ENCODE measurements around the gene C3orf52. TPM values are rescaled to one million over a fixed set of nuclear protein-coding genes. Genes with fewer than 3 reads are reported as not detected.

C3orf52 gene
- total and polyA plus RNA-seq, 2 experiments from 2014 or later, result 8.1 to 16.6 TPM

GRCh38 chr3:112132554-112132953 lies 46.4 kb downstream of the C3orf52 start:
- Mint-ChIP-seq H3K36me3 (ENCODE audit: low read depth) (no peaks in the 10 kb centered on the region), H3K4me3 (no peak overlapping the region), H3K27me3 (ENCODE audit: insufficient read depth, low read depth, poor library complexity) (no peaks in the 10 kb centered on the region), H3K9me3 (no peaks in the 10 kb centered on the region), H3K27ac (no peak overlapping the region), H3K4me1 (peaks cover 43% of the 10 kb centered on the region)
- DNase-seq (ENCODE audit: low spot score) (no peak), ATAC-seq (no peak)
- peaks cover 25% of the 10 kb centered on the region for H3K4me1 ChIP-seq (ENCODE audit: insufficient read depth)
- H4K20me1 ChIP-seq (replicated peaks; ENCODE audit: insufficient read depth), result no peaks in the 10 kb centered on the region
- no peak overlapping the region for H3K4me2 ChIP-seq
- H3K9me2 ChIP-seq (ENCODE audit: insufficient read depth), result no peaks in the 10 kb centered on the region
- no peak overlapping the region for H3K27ac ChIP-seq (ENCODE audit: low read depth)
- H3K36me3 ChIP-seq (ENCODE audit: insufficient read depth), result no peaks in the 10 kb centered on the region
- TF ChIP-seq CTCF (conservative IDR thresholded peaks at IDR 0.05; ENCODE audit: low read depth in 2 of 2), result no peak
- no peaks in the 10 kb centered on the region for H3K27me3 ChIP-seq (ENCODE audit: insufficient read depth)
- no peaks in the 10 kb centered on the region for H3K79me2 ChIP-seq (replicated peaks; ENCODE audit: insufficient read depth)
- H3K4me3 ChIP-seq, result no peak overlapping the region
- H3F3A ChIP-seq (replicated peaks; ENCODE audit: low read depth), result no peaks in the 10 kb centered on the region
- H2AFZ ChIP-seq, result no peak overlapping the region

GRCh38 chr3:112132975-112133448 lies 46.8 kb downstream of the C3orf52 start, which contains the start of gene GCSAM:
Gene GCSAM (minus strand): TSS chr3:112133248. CDS start chr3:112133120, 128 bp downstream.
- Histone ChIP-seq H4K20me1 (replicated peaks; ENCODE audit: insufficient read depth) (no peaks in the 10 kb centered on the region), H3K79me2 (replicated peaks; ENCODE audit: insufficient read depth) (no peaks in the 10 kb centered on the region), H3F3A (replicated peaks; ENCODE audit: low read depth) (no peaks in the 10 kb centered on the region), H3K4me3 (no peak within 1 kb of the TSS), H3K4me1 (ENCODE audit: insufficient read depth) (peaks cover 25% of the 10 kb centered on the region), H3K4me2 (no peak within 1 kb of the TSS), H3K27ac (ENCODE audit: low read depth) (no peak within 1 kb of the TSS), H2AFZ (no peak within 1 kb of the TSS), H3K9me2 (ENCODE audit: insufficient read depth) (no peaks in the 10 kb centered on the region), H3K27me3 (ENCODE audit: insufficient read depth) (no peaks in the 10 kb centered on the region), H3K36me3 (ENCODE audit: insufficient read depth) (no peaks in the 10 kb centered on the region)
- no peak within 1 kb of the TSS; the same call in 1 of the 2 replicates for H3K27ac Mint-ChIP-seq
- DNase-seq (ENCODE audit: low spot score), result no peak
- H3K27me3 Mint-ChIP-seq (ENCODE audit: insufficient read depth, low read depth, poor library complexity), result no peaks in the 10 kb centered on the region
- H3K4me3 Mint-ChIP-seq, result no peak within 1 kb of the TSS
- TF ChIP-seq POLR2AphosphoS5 (IDR thresholded peaks at IDR 0.05; ENCODE audit: low read depth), result no peak
- TF ChIP-seq NANOG (IDR thresholded peaks at IDR 0.05; ENCODE audit: borderline replicate concordance), result no peak
- TF ChIP-seq ZNF462 (CRISPR knock-in tag; IDR thresholded peaks at IDR 0.05), result no peak
- no peak for TF ChIP-seq ZNF331 (CRISPR knock-in tag; IDR thresholded peaks at IDR 0.05; ENCODE audit: low read depth)
- TF ChIP-seq STAT1 (IDR thresholded peaks at IDR 0.05; ENCODE audit: unreplicated experiment), result no peak
- no peak for TF ChIP-seq CREB1 (CRISPR knock-in tag; IDR thresholded peaks at IDR 0.05; ENCODE audit: low read depth)
- TF ChIP-seq JUNB (IDR thresholded peaks at IDR 0.05; ENCODE audit: unreplicated experiment), result no peak
- no peak for ATAC-seq
- H3K36me3 Mint-ChIP-seq (ENCODE audit: low read depth), result no peaks in the 10 kb centered on the region
- no peaks in the 10 kb centered on the region for H3K9me3 Mint-ChIP-seq
- H3K4me1 Mint-ChIP-seq, result peaks cover 44% of the 10 kb centered on the region

Measured in GM23338 (cell line).